Measurements from ENCODE around the gene CRYBG3.
"Not testable (repeated sequence)": the region's sequence is repeated elsewhere in the genome, so short reads cannot be mapped to it uniquely, and the experiment has no call there.

The CRYBG3 gene

GRCh38 chr3:97821774-97822358 lies at the start of gene CRYBG3:
Gene CRYBG3, plus strand, starts transcription at chr3:97822011. Its CDS starts 196 bp downstream, at chr3:97822207.
- peak; percentile 35 for DNase-seq

- DNase-seq = no peak
These were observed 48.9 kb upstream of the CRYBG3 start for GRCh38 chr3:97772926-97773325.

GRCh38 chr3:97778152-97778551 lies 43.7 kb upstream of the CRYBG3 start:
- DNase-seq = no peak

GRCh38 chr3:97793420-97794019 lies 28.3 kb upstream of the CRYBG3 start:
- DNase-seq = no peak

- no peak for DNase-seq
These were observed 25.9 kb upstream of the CRYBG3 start for GRCh38 chr3:97795951-97796350.

- no peak for DNase-seq
These were observed 17.3 kb upstream of the CRYBG3 start for GRCh38 chr3:97804471-97804870.

GRCh38 chr3:97810779-97811390 lies 10.9 kb upstream of the CRYBG3 start:
- DNase-seq = no peak

- no peak for DNase-seq
These were observed 6.5 kb upstream of the CRYBG3 start for GRCh38 chr3:97815149-97815917.

GRCh38 chr3:97816811-97817210 lies 5.0 kb upstream of the CRYBG3 start:
- no peak for DNase-seq

- DNase-seq = no peak
These were observed 3.8 kb upstream of the CRYBG3 start for GRCh38 chr3:97817965-97818364.

- no peak for DNase-seq
These were observed 1.0 kb upstream of the CRYBG3 start for GRCh38 chr3:97820780-97821179.

GRCh38 chr3:97821287-97821773 lies 481 bp upstream of the CRYBG3 start:
- DNase-seq = no peak

GRCh38 chr3:97822359-97822775 lies 556 bp downstream of the CRYBG3 start:
- no peak for DNase-seq

- no peak for DNase-seq
These were observed 1.5 kb downstream of the CRYBG3 start for GRCh38 chr3:97823046-97824004.

- DNase-seq = no peak
These were observed 3.3 kb downstream of the CRYBG3 start for GRCh38 chr3:97825101-97825500.

GRCh38 chr3:97827741-97828471 lies 6.1 kb downstream of the CRYBG3 start:
- no peak for DNase-seq

GRCh38 chr3:97829198-97829597 lies 7.4 kb downstream of the CRYBG3 start:
- DNase-seq = no peak

GRCh38 chr3:97830638-97831037 lies 8.8 kb downstream of the CRYBG3 start:
- DNase-seq = no peak

GRCh38 chr3:97831140-97831539 lies 9.3 kb downstream of the CRYBG3 start:
- no peak for DNase-seq

- DNase-seq = not testable (repeated sequence)
These were observed 11.4 kb downstream of the CRYBG3 start for GRCh38 chr3:97833184-97833583.

- DNase-seq = no peak
These were observed 13.9 kb downstream of the CRYBG3 start for GRCh38 chr3:97835761-97836160.

- no peak for DNase-seq
These were observed 16.6 kb downstream of the CRYBG3 start for GRCh38 chr3:97838393-97838792.

Data from GF-D8 (cell line).